K562 (cell line): ENCODE measurements around the gene GNA14. TPM values are rescaled to one million over a fixed set of nuclear protein-coding genes. Genes with fewer than 3 reads are reported as not detected.

ENCODE experiments used
- ATAC-seq: fragments of 200-7000 bp; cut with Tn5 transposase; 3 replicates; pipeline ENCODE4 v1.9.1; 2020; ENCODE audit warnings: moderate library complexity
- BruUV-seq: library from RNA; stranded (reverse); fragments of 400-500 nt; replicated peaks from 2 replicates; lab custom pipeline; 2021; lab: Mats Ljungman, UMichigan
- CTCF ChIA-PET: fragments of 300-600 bp; formaldehyde crosslinking; extraction: SDS; loops from one replicate; lab custom pipeline; 2021; ENCODE audit warnings: low intra/inter-chr PET ratio; lab: Yijun Ruan, JAX
- POLR2A ChIA-PET: fragments of 300-600, 350-650 bp; sonication (Branson Sonifier 250); formaldehyde crosslinking; extraction: SDS; loops from one replicate; lab custom pipeline; 2021; ENCODE audit warnings: antibody characterized with exemption, inconsistent platforms; lab: Yijun Ruan, JAX
- DNase-seq, 4 experiments: peaks; one replicate each; pipeline versions ENCODE4 v3.0.0 to v3.0.0-alpha.2; 2011 to 2018; ENCODE audit warnings: low spot score in 3 of 4, mixed read lengths in 3 of 4; ENCODE audit errors: extremely low read depth in 1 of 4
- FAIRE-seq: peaks from 2 replicates; lab custom pipeline; 2011; peaks lifted over from hg19 to GRCh38; lab: Jason Lieb, UNC
- H2AFZ ChIP-seq: 2 replicates; pipeline ENCODE4 v1.6.0; 2011; ENCODE audit warnings: low read depth, low read length, control low read depth, inconsistent platforms
- H3K27ac ChIP-seq: fragments of 200-600 bp; 3 replicates; pipeline ENCODE4 v1.8.0; 2011; ENCODE audit warnings: low read depth, mild to moderate bottlenecking, control low read depth, inconsistent platforms, low read length, moderate library complexity, mixed read lengths; ENCODE audit errors: extremely low read depth
- H3K27me3 ChIP-seq, 2 experiments: fragments of 300-600 bp in 1 of 2; 2 replicates in 1 of 2; 3 replicates in 1 of 2; pipeline versions ENCODE4 v1.6.0 to v1.8.0; 2011; ENCODE audit warnings: inconsistent platforms in 2 of 2, low read length in 2 of 2, mild to moderate bottlenecking in 1 of 2, mixed read lengths in 1 of 2, moderate library complexity in 1 of 2; ENCODE audit not compliant: control insufficient read depth in 2 of 2, insufficient read depth in 2 of 2
- H3K36me3 ChIP-seq: fragments of 300-600 bp; 3 replicates; pipeline ENCODE4 v1.8.0; 2011; ENCODE audit warnings: mild to moderate bottlenecking, low read length, inconsistent platforms; ENCODE audit not compliant: control insufficient read depth, insufficient read depth
- H3K4me1 ChIP-seq, 2 experiments: fragments of 200-600 bp in 1 of 2; replicated peaks in 1 of 2; 2 replicates in 1 of 2; 3 replicates in 1 of 2; pipeline versions ENCODE4 v1.5.1 to v1.8.0; 2011; ENCODE audit warnings: inconsistent platforms in 2 of 2, low read length in 2 of 2, mild to moderate bottlenecking in 1 of 2, mixed read lengths in 1 of 2, moderate library complexity in 1 of 2; ENCODE audit not compliant: control insufficient read depth in 2 of 2, insufficient read depth in 2 of 2
- H3K4me2 ChIP-seq: 2 replicates; pipeline ENCODE4 v1.6.1; 2011; ENCODE audit warnings: low read length, control low read depth, inconsistent platforms, mixed read lengths; ENCODE audit not compliant: insufficient read depth
- H3K4me3 ChIP-seq: fragments of 200-600 bp; sonication (generic), shearing (Covaris generic); 2 replicates; pipeline ENCODE4 v1.5.1; 2016; ENCODE audit warnings: control low read depth, inconsistent platforms
- H3K79me2 ChIP-seq: fragments of 200-600 bp; 3 replicates; pipeline ENCODE4 v1.8.0; 2011; ENCODE audit warnings: low read length, inconsistent platforms; ENCODE audit not compliant: control insufficient read depth, insufficient read depth
- H3K9ac ChIP-seq, 2 experiments: 2 replicates each; pipeline versions ENCODE4 v1.6.0 to v1.6.1; 2011; ENCODE audit warnings: low read depth in 2 of 2, low read length in 2 of 2, control low read depth in 1 of 2, inconsistent platforms in 1 of 2, mild to moderate bottlenecking in 1 of 2, mixed read lengths in 1 of 2; ENCODE audit not compliant: insufficient read depth in 1 of 2
- H3K9me1 ChIP-seq: one replicate; pipeline ENCODE4 v1.6.0; 2011; ENCODE audit warnings: inconsistent platforms, mild to moderate bottlenecking, low read length, moderate library complexity; ENCODE audit not compliant: control insufficient read depth, insufficient read depth
- H3K9me3 ChIP-seq: replicated peaks from 2 replicates; pipeline ENCODE4 v1.5.1; 2011; ENCODE audit warnings: low read depth, low read length, inconsistent platforms; ENCODE audit not compliant: control insufficient read depth, insufficient read depth
- H4K20me1 ChIP-seq: replicated peaks from 2 replicates; pipeline ENCODE4 v1.6.1; 2011; ENCODE audit warnings: low read length, inconsistent platforms, mixed read lengths; ENCODE audit not compliant: control insufficient read depth, insufficient read depth
- ASH1L ChIP-seq: fragments of 450-650 bp; IDR thresholded peaks from 2 replicates; pipeline ENCODE4 v1.6.1; 2018; ENCODE audit warnings: borderline replicate concordance, mild to moderate bottlenecking, low read depth; ENCODE audit not compliant: partially characterized antibody
- NFE2 ChIP-seq: IDR thresholded peaks from 2 replicates; pipeline ENCODE4 v1.6.1; 2014; ENCODE audit warnings: antibody characterized with exemption, low read depth
- PHF21A ChIP-seq: fragments of 450-650 bp; IDR thresholded peaks from 2 replicates; pipeline ENCODE4 v1.6.1; 2017; ENCODE audit warnings: low read depth, borderline replicate concordance
- TARDBP ChIP-seq: fragments of 450-650 bp; IDR thresholded peaks from 2 replicates; pipeline ENCODE4 v1.6.1; 2016
- WGBS: fragments of 100-300 bp; shearing (Covaris generic); methylation state at CpG from one replicate; pipeline ENCODE4 v1.1.6; 2016; ENCODE audit warnings: low coverage, mixed read lengths; ENCODE audit not compliant: insufficient coverage; ENCODE audit errors: missing lambda C conversion rate; 5-methylcytosine and 5-hydroxymethylcytosine counted together
- in situ Hi-C: fragments of 300-500 bp; cut with MboI; formaldehyde crosslinking; loops from 4 replicates; pipeline ENCODE4 v1.15.0; 2018; ENCODE audit warnings: inconsistent platforms, mixed read lengths
- intact Hi-C: fragments of 100-400 bp; cut with micrococcal nuclease; formaldehyde crosslinking; loops from 2 replicates; pipeline ENCODE4 v1.14.2; 2022
- polyA plus RNA-seq, 8 experiments: library from polyadenylated mRNA; depleted of rRNA in 4 of 8; stranded (reverse) in 5 of 8; unstranded in 3 of 8; fragments of >200 nt; fragmentation: Nextera tagmentation in 2 of 8; fragmentation: Illumina TruSeq in 1 of 8; extraction: Ambion mirVana in 2 of 8; extraction: Trizol in 1 of 8; gene quantifications; 2 replicates each; pipeline versions ENCODE4 v1.2.1 to v1.2.3, GENCODE V29; 2011 to 2014; ENCODE audit warnings: inconsistent platforms in 1 of 8, missing spikeins in 1 of 8
- total RNA-seq, 7 experiments: library from RNA; depleted of rRNA in 6 of 7; stranded (reverse); fragments of >200 nt in 6 of 7; fragmentation: Illumina TruSeq in 2 of 7; extraction: Trizol in 2 of 7; gene quantifications; 2 replicates each; pipeline versions ENCODE4 v1.2.1 to v1.2.3, GENCODE V29; 2011 to 2021; ENCODE audit warnings: low replicate concordance in 1 of 7
- TF ChIP-seq, protein P1 (sequence below), 2 experiments: fragments of 150-350 bp in 1 of 2; IDR thresholded peaks; 2 replicates each; pipeline ENCODE4 v1.6.1; 2012 to 2016; ENCODE audit warnings: low read depth in 2 of 2, low read length in 2 of 2, mild to moderate bottlenecking in 1 of 2, moderate library complexity in 1 of 2

GNA14 gene
- total and polyA plus RNA-seq, 9 of the 15 experiments (the other 6 are each of a cell fraction or from before 2014, with no cell fraction given), result 0.03 to 0.11 (median 0.03) TPM; not detected in 6

DNA sequence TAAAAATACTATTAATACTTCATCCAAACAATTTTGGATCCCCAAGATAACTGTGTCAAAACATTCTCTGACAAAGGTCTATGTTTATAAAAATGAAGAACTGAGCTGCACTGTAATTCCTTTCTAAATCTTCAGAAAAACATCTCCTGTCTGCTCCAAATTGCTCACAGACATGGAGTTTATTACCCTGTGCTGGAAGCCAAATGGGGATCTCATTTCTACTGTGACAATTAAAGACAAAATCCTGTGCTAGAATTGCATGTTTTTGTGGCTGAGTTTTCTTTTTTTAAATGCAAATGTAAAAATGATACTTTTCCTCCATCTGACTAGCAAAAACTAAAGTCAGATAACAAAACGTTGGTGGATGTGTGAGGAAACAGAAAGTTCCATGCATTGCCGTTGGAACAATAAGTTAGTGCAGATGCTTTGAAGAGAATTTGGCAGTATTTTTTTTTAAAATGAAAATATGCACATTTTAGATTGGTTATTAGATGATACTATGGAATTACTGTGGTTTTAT lies 93.5 kb downstream of the GNA14 start:
- Histone ChIP-seq H3K4me1 (no peaks in the 10 kb centered on the region), H3K9ac (no peak overlapping the region), H3K9me3 (no peaks in the 10 kb centered on the region), H3K27ac (no peak overlapping the region), H4K20me1 (no peaks in the 10 kb centered on the region), H3K79me2 (no peaks in the 10 kb centered on the region), H3K36me3 (no peaks in the 10 kb centered on the region), H3K27me3 (no peaks in the 10 kb centered on the region; a peak in 1 of 5 replicates), H3K4me2 (no peak overlapping the region), H2AFZ (no peak overlapping the region), H3K9me1 (no peaks in the 10 kb centered on the region), H3K4me3 (no peak overlapping the region)
- intact Hi-C loops, result no loop called here
- WGBS, result 0% methylated on average over 2 of the region's 2 CpGs
- ChIA-PET CTCF (no interaction called here), POLR2A (no interaction called here)
- no peak for TF ChIP-seq NFE2
- TF ChIP-seq PHF21A, result no peak
- TF ChIP-seq, protein P1, sequence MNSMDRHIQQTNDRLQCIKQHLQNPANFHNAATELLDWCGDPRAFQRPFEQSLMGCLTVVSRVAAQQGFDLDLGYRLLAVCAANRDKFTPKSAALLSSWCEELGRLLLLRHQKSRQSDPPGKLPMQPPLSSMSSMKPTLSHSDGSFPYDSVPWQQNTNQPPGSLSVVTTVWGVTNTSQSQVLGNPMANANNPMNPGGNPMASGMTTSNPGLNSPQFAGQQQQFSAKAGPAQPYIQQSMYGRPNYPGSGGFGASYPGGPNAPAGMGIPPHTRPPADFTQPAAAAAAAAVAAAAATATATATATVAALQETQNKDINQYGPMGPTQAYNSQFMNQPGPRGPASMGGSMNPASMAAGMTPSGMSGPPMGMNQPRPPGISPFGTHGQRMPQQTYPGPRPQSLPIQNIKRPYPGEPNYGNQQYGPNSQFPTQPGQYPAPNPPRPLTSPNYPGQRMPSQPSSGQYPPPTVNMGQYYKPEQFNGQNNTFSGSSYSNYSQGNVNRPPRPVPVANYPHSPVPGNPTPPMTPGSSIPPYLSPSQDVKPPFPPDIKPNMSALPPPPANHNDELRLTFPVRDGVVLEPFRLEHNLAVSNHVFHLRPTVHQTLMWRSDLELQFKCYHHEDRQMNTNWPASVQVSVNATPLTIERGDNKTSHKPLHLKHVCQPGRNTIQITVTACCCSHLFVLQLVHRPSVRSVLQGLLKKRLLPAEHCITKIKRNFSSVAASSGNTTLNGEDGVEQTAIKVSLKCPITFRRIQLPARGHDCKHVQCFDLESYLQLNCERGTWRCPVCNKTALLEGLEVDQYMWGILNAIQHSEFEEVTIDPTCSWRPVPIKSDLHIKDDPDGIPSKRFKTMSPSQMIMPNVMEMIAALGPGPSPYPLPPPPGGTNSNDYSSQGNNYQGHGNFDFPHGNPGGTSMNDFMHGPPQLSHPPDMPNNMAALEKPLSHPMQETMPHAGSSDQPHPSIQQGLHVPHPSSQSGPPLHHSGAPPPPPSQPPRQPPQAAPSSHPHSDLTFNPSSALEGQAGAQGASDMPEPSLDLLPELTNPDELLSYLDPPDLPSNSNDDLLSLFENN (IDR thresholded peaks at IDR 0.05; ENCODE audit: low read depth in 2 of 2, low read length in 2 of 2), result no peak
- no peak for TF ChIP-seq TARDBP
- no peak for TF ChIP-seq ASH1L
- DNase-seq, result no peak
- ATAC-seq, result no peak
- FAIRE-seq, result no peak
- BruUV-seq, result no TSS peak
- in situ Hi-C loops, result no loop called here
